ENCODE results near the gene KRTAP12-4.

The KRTAP12-4 gene

GRCh38 chr21:44606495-44606894 is 48.0 kb downstream of the KRTAP12-4 start:
- DNase-seq, result no peak

All from NCI-H2029 treated with DMSO at 0.1 percent for 48 hours (cell line).